Measurements from ENCODE around the gene BMPR1B. TPM values are rescaled to one million over a fixed set of nuclear protein-coding genes. Genes with fewer than 3 reads are reported as not detected.
A peak's percentile ranks its signal among the peaks of the same experiment; 100 is the strongest.
"Not testable (repeated sequence)": the region's sequence is repeated elsewhere in the genome, so short reads cannot be mapped to it uniquely, and the experiment has no call there.

BMPR1B gene
- total RNA-seq, 3 donors from 2014 or later (not counting 1 experiment from before 2014, with no cell fraction given) = 0.25 TPM; not detected in 2

GRCh38 chr4:95165926-95166524 lies 408.3 kb downstream of the BMPR1B start:
- H3K9me3 Mint-ChIP-seq = no peaks in the 10 kb centered on the region
- ATAC-seq = peak; percentile 70 to 72 (median 71)

GRCh38 chr4:95167805-95168204 lies 410.1 kb downstream of the BMPR1B start:
- 77% methylated on average over 7 of the region's 7 CpGs for WGBS (ENCODE audit: insufficient coverage)
- intact Hi-C loops (cut with micrococcal nuclease) = loop anchor here (2.0 kb wide), 1 partner anchor 1185 kb away; no protein-coding TSS in a partner anchor
- no peaks in the 10 kb centered on the region for H3K36me3 ChIP-seq (ENCODE audit: control insufficient read depth, insufficient read depth, low read length)
- TF ChIP-seq, protein P1, sequence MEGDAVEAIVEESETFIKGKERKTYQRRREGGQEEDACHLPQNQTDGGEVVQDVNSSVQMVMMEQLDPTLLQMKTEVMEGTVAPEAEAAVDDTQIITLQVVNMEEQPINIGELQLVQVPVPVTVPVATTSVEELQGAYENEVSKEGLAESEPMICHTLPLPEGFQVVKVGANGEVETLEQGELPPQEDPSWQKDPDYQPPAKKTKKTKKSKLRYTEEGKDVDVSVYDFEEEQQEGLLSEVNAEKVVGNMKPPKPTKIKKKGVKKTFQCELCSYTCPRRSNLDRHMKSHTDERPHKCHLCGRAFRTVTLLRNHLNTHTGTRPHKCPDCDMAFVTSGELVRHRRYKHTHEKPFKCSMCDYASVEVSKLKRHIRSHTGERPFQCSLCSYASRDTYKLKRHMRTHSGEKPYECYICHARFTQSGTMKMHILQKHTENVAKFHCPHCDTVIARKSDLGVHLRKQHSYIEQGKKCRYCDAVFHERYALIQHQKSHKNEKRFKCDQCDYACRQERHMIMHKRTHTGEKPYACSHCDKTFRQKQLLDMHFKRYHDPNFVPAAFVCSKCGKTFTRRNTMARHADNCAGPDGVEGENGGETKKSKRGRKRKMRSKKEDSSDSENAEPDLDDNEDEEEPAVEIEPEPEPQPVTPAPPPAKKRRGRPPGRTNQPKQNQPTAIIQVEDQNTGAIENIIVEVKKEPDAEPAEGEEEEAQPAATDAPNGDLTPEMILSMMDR (IDR thresholded peaks at IDR 0.05) = no peak
- Mint-ChIP-seq H3K27me3 (ENCODE audit: low read depth in 2 of 2) (peaks cover 0 to 2% of the 10 kb centered on the region in 2 donors), H3K36me3 (no peaks in the 10 kb centered on the region), H3K27ac (no peak overlapping the region), H3K4me3 (no peak overlapping the region), H3K9me3 (no peaks in the 10 kb centered on the region), H3K4me1 (peaks cover 0 to 17% of the 10 kb centered on the region in 2 donors)
- no peaks in the 10 kb centered on the region for H3K9me3 ChIP-seq (ENCODE audit: control insufficient read depth, insufficient read depth, low read length)
- DNase-seq = no peak
- H3K4me1 ChIP-seq (ENCODE audit: control insufficient read depth, insufficient read depth, low read length) = no peaks in the 10 kb centered on the region
- H3K27me3 ChIP-seq (ENCODE audit: control insufficient read depth, insufficient read depth, low read length) = no peaks in the 10 kb centered on the region
- H3K4me3 ChIP-seq (ENCODE audit: low read length) = no peak overlapping the region
- ATAC-seq = no peak
- H3K27ac ChIP-seq (ENCODE audit: low read length) = no peak overlapping the region

More at GRCh38 chr4:95165926-95166524, 408.3 kb downstream of the BMPR1B start:
- Mint-ChIP-seq H3K36me3 (no peaks in the 10 kb centered on the region), H3K27ac (no peak overlapping the region), H3K4me3 (no peak overlapping the region), H3K27me3 (ENCODE audit: low read depth in 2 of 2) (peaks cover 0 to 2% of the 10 kb centered on the region in 2 donors), H3K4me1 (peaks cover 14 to 32% of the 10 kb centered on the region in 2 donors)
- TF ChIP-seq, protein P1 (IDR thresholded peaks at IDR 0.05) = peak; percentile 77
- peak in 1 of 2 donors; percentile 77 for DNase-seq
- Histone ChIP-seq H3K9me3 (ENCODE audit: control insufficient read depth, insufficient read depth, low read length) (no peaks in the 10 kb centered on the region), H3K27me3 (ENCODE audit: control insufficient read depth, insufficient read depth, low read length) (no peaks in the 10 kb centered on the region), H3K27ac (ENCODE audit: low read length) (no peak overlapping the region), H3K4me3 (ENCODE audit: low read length) (no peak overlapping the region), H3K4me1 (ENCODE audit: control insufficient read depth, insufficient read depth, low read length) (peaks cover 16% of the 10 kb centered on the region), H3K36me3 (ENCODE audit: control insufficient read depth, insufficient read depth, low read length) (no peaks in the 10 kb centered on the region)
- 0% methylated on average over 1 of the region's 3 CpGs for WGBS (ENCODE audit: insufficient coverage)
- intact Hi-C loops (cut with micrococcal nuclease) = loop anchor here (2.0 kb wide), 1 partner anchor 1187 kb away; no protein-coding TSS in a partner anchor

GRCh38 chr4:95170176-95170575 lies 412.4 kb downstream of the BMPR1B start:
- Mint-ChIP-seq H3K36me3 (no peaks in the 10 kb centered on the region), H3K9me3 (no peaks in the 10 kb centered on the region), H3K4me1 (peaks cover 0 to 17% of the 10 kb centered on the region in 2 donors), H3K27me3 (ENCODE audit: low read depth in 2 of 2) (peaks cover 0 to 2% of the 10 kb centered on the region in 2 donors), H3K4me3 (no peak overlapping the region), H3K27ac (no peak overlapping the region)
- TF ChIP-seq, protein P1 (IDR thresholded peaks at IDR 0.05) = no peak
- Histone ChIP-seq H3K4me3 (ENCODE audit: low read length) (no peak overlapping the region), H3K27ac (ENCODE audit: low read length) (no peak overlapping the region), H3K36me3 (ENCODE audit: control insufficient read depth, insufficient read depth, low read length) (no peaks in the 10 kb centered on the region), H3K27me3 (ENCODE audit: control insufficient read depth, insufficient read depth, low read length) (no peaks in the 10 kb centered on the region), H3K4me1 (ENCODE audit: control insufficient read depth, insufficient read depth, low read length) (no peaks in the 10 kb centered on the region), H3K9me3 (ENCODE audit: control insufficient read depth, insufficient read depth, low read length) (no peaks in the 10 kb centered on the region)
- no peak for DNase-seq
- ATAC-seq = no peak
- intact Hi-C loops (cut with micrococcal nuclease) = no loop called here
- WGBS (ENCODE audit: insufficient coverage) = 90% methylated on average over 7 of the region's 7 CpGs

- H3K27ac Mint-ChIP-seq; H3K36me3 Mint-ChIP-seq; DNase-seq; H3K4me1 Mint-ChIP-seq; ATAC-seq; H3K9me3 Mint-ChIP-seq; H3K4me1 ChIP-seq (ENCODE audit: control insufficient read depth, insufficient read depth, low read length); H3K36me3 ChIP-seq (ENCODE audit: control insufficient read depth, insufficient read depth, low read length); H3K4me3 Mint-ChIP-seq; H3K9me3 ChIP-seq (ENCODE audit: control insufficient read depth, insufficient read depth, low read length); H3K27me3 ChIP-seq (ENCODE audit: control insufficient read depth, insufficient read depth, low read length); H3K27ac ChIP-seq (ENCODE audit: low read length); H3K27me3 Mint-ChIP-seq (ENCODE audit: low read depth in 2 of 2); intact Hi-C loops (cut with micrococcal nuclease); H3K4me3 ChIP-seq (ENCODE audit: low read length): not testable (repeated sequence)
- WGBS (ENCODE audit: insufficient coverage) = no CpG with 5 or more reads among the region's 3 CpGs
Measured at GRCh38 chr4:95171377-95171776, 413.6 kb downstream of the BMPR1B start.

Data from natural killer cell (primary cell).